ENCODE measurements around the gene CAMTA1.

Gene CAMTA1

DNA sequence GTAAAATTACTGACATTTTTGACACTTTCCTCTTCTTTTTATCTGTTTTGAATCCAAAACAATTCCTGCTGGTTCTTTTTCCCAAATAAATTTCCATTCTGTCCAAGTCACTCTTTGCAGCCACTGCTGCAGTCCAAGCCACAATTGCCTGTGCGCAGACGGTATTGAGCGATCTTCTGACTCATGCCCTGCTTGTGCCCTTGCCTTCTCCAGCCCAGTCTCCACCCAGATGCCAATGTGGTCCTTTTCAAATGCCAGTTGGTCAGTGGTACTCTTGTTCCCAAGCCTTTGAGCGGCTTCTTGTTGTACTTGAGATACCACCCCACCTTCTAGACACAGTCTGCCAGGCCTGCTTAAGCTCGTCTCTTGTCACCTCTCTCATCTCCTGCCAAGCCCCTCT lies 78.9 kb downstream of the CAMTA1 start:
- TF ChIP-seq CTCF (IDR thresholded peaks at IDR 0.05; ENCODE audit: insufficient read depth, low read depth, low read length, missing control alignments): no peak
- no peak overlapping the region for H3K4me3 ChIP-seq (ENCODE audit: low read length)
- peak; percentile 41 for DNase-seq (ENCODE audit: low read depth)

DNA sequence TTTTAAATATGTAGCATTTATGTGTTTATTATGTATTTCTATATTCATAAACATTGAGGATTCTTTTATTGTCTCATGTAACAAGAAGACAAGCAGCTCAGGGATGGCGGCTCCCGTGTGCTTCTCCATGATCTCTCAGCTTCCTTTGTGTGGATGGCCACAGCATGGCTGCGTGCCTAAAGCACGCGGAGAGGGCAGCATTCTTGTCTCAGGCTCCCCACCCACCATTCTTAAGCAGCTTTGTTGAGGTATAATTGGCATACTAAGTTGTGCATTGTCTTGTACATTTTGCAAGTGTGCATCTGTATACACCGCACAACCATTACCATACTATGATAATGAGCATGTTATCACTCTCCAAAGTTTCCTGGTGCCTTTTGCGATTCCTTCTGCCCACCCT lies 81.6 kb downstream of the CAMTA1 start:
- no peak overlapping the region for H3K4me3 ChIP-seq (ENCODE audit: low read length)
- TF ChIP-seq CTCF (IDR thresholded peaks at IDR 0.05; ENCODE audit: insufficient read depth, low read depth, low read length, missing control alignments): no peak
- DNase-seq (ENCODE audit: low read depth): no peak

DNA sequence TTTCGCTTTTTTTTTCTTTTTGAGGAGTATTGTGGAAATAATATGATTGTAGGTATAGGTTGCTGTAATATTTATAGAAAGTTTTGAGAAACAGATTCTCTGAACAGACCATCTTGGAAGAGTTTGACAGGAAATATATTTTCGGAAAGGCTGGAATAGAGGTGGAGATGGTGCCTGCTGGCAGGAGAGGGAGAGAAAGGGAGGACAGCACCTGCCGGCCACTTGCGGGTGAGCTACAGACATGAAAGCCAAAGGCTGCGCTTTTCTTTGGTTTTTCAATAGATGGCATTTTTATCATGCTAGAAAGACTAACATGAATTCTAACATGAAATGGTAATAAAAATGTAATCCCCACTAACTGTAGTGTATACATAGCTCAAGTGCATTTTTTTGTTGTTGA lies 82.1 kb downstream of the CAMTA1 start:
- TF ChIP-seq CTCF (IDR thresholded peaks at IDR 0.05; ENCODE audit: insufficient read depth, low read depth, low read length, missing control alignments): no peak
- H3K4me3 ChIP-seq (ENCODE audit: low read length): no peak overlapping the region
- DNase-seq (ENCODE audit: low read depth): no peak

- no peak for TF ChIP-seq CTCF (IDR thresholded peaks at IDR 0.05; ENCODE audit: insufficient read depth, low read depth, low read length, missing control alignments)
- no peak for DNase-seq (ENCODE audit: low read depth)
- H3K4me3 ChIP-seq (ENCODE audit: low read length): no peak overlapping the region
Observed at GRCh38 chr1:6867729-6868659, 82.7 kb downstream of the CAMTA1 start.

- H3K4me3 ChIP-seq (ENCODE audit: low read length): no peak overlapping the region
Observed at GRCh38 chr1:6868660-6869380, 83.6 kb downstream of the CAMTA1 start.

DNA sequence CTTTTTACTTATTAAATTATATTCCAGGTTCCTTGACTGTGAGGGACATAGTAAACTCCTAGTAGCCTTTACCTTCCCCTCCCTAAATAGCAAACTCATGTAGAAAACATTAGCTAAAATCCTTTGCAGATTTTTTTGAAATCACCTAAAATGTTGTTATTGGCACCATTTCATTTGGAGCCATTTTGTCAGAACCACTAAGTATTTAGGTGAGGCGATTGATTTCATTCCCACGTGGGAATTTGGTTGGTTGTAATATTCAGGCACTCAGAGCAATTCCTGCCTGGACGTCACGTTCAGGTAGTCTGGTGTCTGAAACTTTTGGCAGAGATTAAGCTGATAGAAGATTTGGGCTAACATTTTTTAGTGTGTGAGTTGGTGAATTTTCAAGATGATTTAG lies 84.3 kb downstream of the CAMTA1 start:
- no peak for TF ChIP-seq CTCF (IDR thresholded peaks at IDR 0.05; ENCODE audit: insufficient read depth, low read depth, low read length, missing control alignments)
- H3K4me3 ChIP-seq (ENCODE audit: low read length): no peak overlapping the region
- DNase-seq (ENCODE audit: low read depth): no peak

More at GRCh38 chr1:6868660-6869380, 83.6 kb downstream of the CAMTA1 start:
- no peak for TF ChIP-seq CTCF (IDR thresholded peaks at IDR 0.05; ENCODE audit: insufficient read depth, low read depth, low read length, missing control alignments)
- DNase-seq (ENCODE audit: low read depth): peak; percentile 42

Measured in epithelial cell of esophagus (primary cell).